ENCODE data around the gene SCUBE1.

SCUBE1 gene

GRCh38 chr22:43169310-43170130, 173.7 kb downstream of the SCUBE1 start:
- no peak for DNase-seq

GRCh38 chr22:43168471-43169309, 174.5 kb downstream of the SCUBE1 start:
- no peak for DNase-seq

GRCh38 chr22:43167001-43167589, 176.1 kb downstream of the SCUBE1 start:
- no peak for DNase-seq

GRCh38 chr22:43166132-43166930, 176.8 kb downstream of the SCUBE1 start:
- no peak for DNase-seq

- no peak for DNase-seq
These were observed 178.5 kb downstream of the SCUBE1 start for GRCh38 chr22:43164636-43165035.

GRCh38 chr22:43163241-43163795, 179.9 kb downstream of the SCUBE1 start:
- DNase-seq, result no peak

GRCh38 chr22:43162412-43163150, 180.6 kb downstream of the SCUBE1 start:
- DNase-seq, result no peak

GRCh38 chr22:43160497-43161126, 182.6 kb downstream of the SCUBE1 start:
- DNase-seq, result no peak

GRCh38 chr22:43159484-43160178, 183.5 kb downstream of the SCUBE1 start:
- DNase-seq, result no peak

GRCh38 chr22:43158778-43159483, 184.2 kb downstream of the SCUBE1 start:
- no peak for DNase-seq

GRCh38 chr22:43157874-43158546, 185.2 kb downstream of the SCUBE1 start:
- DNase-seq, result no peak

- no peak for DNase-seq
These were observed 186.8 kb downstream of the SCUBE1 start for GRCh38 chr22:43156413-43156812.

GRCh38 chr22:43155789-43156188, 187.4 kb downstream of the SCUBE1 start:
- no peak for DNase-seq

- no peak for DNase-seq
These were observed 188.2 kb downstream of the SCUBE1 start for GRCh38 chr22:43154887-43155536.

GRCh38 chr22:43153899-43154298, 189.3 kb downstream of the SCUBE1 start:
- no peak for DNase-seq

GRCh38 chr22:43152357-43153071, 190.7 kb downstream of the SCUBE1 start:
- DNase-seq, result peak; percentile 57

- DNase-seq, result no peak
These were observed 191.2 kb downstream of the SCUBE1 start for GRCh38 chr22:43152003-43152356.

All from activated gamma-delta T cell treated with Interleukin-2 at 50 U/mL for 16 hours (primary cell).